Measurements from ENCODE around the gene OSBP2.

- TF ChIP-seq CTCF (IDR thresholded peaks at IDR 0.05) (no peak), EP300 (IDR thresholded peaks at IDR 0.05; ENCODE audit: low read depth) (no peak), POLR2A (IDR thresholded peaks at IDR 0.05) (no peak)
Observed at GRCh38 chr22:30664798-30665197, 29.9 kb upstream of the OSBP2 start.
